Cardiac fibroblast (primary cell): ENCODE measurements around the gene KIFC3.

Source experiments
- DNase-seq, 2 donors: peaks; one replicate each; pipeline versions ENCODE4 v3.0.0 to v3.0.0-alpha.2; 2010; ENCODE audit warnings: low read depth in 2 of 2
- H3K4me3 ChIP-seq, 2 donors: replicated peaks in 1 of 2; 1 replicate in 1 of 2; 2 replicates in 1 of 2; pipeline ENCODE4 v1.5.1; 2011; ENCODE audit warnings: low read depth in 2 of 2, low read length in 2 of 2, mild to moderate bottlenecking in 2 of 2, moderate library complexity in 1 of 2
- TF ChIP-seq, protein P1 (sequence below): IDR thresholded peaks from one replicate; pipeline ENCODE4 v1.5.1; 2011; ENCODE audit warnings: low read depth, mild to moderate bottlenecking, low read length, inconsistent platforms

Gene KIFC3

DNA sequence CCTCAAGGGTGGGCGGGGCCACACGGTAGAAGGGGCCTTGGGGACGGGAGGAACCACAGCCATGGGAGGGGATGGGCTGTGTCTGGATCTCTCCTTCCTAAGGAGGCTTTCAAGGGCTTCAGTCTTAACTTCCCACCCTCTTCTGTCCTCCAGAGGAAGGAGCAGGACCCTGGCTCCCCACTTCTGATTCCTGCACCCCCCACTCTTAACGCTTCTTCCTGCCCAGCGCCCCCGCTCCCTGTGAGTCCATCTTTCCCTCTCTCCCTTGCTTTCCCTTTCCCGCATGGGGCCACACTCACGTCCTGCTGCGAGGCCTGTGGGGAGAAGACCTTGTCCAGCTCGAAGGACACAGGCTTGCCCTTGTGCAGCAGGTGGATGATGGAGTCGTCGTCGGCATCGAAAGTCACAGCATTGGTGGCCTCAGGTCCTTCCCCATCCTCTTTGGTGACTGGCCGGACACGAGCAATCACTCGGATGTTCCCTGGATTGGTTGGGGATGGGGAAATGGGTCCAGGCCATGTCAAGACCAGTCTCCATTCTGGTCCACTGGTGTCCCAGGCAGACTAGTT is 37.0 kb downstream of the KIFC3 start:
- TF ChIP-seq, protein P1, sequence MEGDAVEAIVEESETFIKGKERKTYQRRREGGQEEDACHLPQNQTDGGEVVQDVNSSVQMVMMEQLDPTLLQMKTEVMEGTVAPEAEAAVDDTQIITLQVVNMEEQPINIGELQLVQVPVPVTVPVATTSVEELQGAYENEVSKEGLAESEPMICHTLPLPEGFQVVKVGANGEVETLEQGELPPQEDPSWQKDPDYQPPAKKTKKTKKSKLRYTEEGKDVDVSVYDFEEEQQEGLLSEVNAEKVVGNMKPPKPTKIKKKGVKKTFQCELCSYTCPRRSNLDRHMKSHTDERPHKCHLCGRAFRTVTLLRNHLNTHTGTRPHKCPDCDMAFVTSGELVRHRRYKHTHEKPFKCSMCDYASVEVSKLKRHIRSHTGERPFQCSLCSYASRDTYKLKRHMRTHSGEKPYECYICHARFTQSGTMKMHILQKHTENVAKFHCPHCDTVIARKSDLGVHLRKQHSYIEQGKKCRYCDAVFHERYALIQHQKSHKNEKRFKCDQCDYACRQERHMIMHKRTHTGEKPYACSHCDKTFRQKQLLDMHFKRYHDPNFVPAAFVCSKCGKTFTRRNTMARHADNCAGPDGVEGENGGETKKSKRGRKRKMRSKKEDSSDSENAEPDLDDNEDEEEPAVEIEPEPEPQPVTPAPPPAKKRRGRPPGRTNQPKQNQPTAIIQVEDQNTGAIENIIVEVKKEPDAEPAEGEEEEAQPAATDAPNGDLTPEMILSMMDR = no peak
- DNase-seq = no peak
- no peak overlapping the region for H3K4me3 ChIP-seq

DNA sequence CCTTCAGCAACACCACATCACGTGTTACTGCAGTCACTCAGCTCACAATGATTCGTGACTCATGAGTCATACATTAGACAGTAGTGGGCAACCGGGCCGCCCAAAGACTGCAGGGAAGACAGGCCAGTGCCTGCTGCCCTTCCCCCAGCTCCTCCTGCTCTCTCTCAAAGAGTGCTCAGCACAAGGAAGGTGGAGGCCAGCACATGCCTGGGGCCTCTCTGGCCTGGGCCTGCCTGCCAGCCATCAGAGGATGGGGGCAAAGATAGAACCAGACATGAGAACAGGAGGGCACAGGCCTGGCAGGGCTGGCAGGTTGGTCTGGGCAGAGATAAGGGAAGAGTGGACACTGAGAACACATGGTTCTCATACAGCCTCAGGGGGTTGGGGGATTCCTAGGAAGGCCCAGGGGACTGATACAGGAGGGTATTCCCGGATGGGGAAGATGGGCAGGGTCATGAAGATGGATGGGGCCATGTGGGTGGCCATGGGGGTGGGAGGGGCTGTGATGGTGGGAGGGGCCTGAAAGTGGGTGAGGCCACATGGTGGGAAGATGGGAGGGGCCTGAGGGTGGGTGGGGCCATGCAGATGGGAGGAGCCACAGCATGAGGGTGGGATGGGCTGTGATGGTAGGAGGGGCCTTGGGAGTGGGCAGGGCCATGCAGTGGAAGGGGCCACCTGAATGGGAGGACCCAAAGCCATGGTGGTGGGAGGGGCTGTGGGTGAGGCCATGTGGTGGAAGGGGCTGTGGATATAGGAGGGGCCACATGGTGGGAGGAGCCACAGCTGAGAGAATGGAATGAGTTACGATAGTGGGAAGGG is 37.7 kb downstream of the KIFC3 start:
- DNase-seq = peak; percentile 72 to 88
- no peak overlapping the region for H3K4me3 ChIP-seq
- TF ChIP-seq, protein P1 = no peak

DNA sequence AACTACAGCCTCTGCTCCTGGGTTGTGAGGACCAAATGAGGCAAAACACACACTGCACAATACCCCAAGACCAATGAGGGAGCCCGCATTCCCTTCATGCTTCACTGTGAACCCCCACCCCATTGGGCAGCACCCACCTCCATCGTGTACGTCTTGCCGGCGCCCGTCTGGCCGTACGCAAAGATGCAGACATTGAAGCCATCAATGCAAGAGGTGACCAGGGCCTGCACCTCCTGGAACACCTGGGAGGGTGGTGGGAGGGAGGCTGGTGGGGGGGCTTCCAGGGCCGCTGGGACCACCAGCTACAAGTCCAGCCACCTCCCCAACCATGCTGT is 38.3 kb downstream of the KIFC3 start:
- no peak for DNase-seq
- TF ChIP-seq, protein P1 = no peak
- no peak overlapping the region for H3K4me3 ChIP-seq

DNA sequence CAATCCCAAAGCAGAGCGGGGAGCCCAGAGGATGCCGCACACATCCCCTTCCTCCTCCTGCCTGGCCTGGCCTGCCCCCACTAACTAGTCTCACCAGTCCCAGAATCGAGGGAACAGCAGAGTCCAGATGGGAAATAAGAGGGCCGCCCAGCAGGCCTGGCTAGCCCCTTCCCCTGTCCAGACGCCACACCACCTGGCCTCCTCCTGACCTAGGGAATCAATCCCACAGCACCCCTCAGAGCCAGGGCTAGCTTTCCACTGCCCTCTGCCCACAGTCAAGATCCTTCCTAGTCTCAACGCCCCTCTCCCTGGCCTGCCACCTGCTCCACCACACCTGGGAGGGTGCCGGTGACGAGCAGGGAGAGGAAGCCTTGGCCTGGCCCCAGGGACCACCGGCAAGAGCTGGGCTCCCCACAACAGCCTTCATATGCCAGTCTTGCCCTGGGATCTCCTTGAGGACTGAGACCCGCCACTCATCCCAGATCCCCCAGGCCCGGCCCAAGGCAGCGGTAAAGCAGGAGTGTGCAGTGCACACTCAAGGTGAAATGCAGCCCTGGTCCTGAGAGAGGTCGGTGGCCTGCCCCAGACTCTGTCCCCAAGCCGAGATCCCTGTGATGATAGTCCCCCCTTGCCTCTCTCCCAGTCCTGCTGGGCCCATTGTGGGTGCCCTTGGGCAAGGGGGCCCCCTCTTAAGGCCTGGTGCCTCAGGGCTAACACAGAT is 38.8 kb downstream of the KIFC3 start:
- DNase-seq = no peak
- TF ChIP-seq, protein P1 = no peak
- no peak overlapping the region for H3K4me3 ChIP-seq

DNA sequence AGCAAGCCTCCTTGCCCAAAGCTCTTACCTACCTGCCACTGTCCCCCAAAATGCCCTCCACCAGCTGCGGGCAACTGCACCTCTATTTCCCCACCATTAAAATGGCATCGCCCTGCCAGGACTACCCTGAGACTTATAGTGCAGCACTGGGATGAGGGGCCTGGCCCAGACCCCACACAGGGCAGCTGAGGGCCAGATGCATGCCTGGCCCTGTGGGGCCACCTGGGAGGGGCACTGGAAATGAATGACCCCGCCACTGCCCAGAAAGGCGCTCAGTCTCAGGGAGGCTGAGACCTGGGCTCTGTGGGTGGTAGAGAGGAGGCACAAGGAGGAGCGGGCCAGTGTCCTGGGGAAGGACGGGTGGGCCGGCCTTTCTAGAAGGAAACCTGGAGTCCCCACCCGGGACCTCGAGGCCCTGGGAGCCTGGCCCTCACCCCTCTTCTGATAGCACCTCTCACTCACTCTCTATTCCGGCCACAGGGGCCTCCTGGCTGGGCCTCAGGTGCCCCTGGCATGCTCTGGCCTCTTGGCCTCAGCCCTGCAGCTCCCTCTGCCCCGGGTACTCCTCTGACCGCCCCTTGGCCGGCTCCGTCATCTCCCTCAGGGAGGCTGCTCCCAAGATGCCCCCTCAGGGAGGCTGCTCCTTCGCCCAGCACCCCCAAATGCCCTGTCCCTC is 39.8 kb downstream of the KIFC3 start:
- no peak overlapping the region for H3K4me3 ChIP-seq
- TF ChIP-seq, protein P1 = no peak
- no peak for DNase-seq

DNA sequence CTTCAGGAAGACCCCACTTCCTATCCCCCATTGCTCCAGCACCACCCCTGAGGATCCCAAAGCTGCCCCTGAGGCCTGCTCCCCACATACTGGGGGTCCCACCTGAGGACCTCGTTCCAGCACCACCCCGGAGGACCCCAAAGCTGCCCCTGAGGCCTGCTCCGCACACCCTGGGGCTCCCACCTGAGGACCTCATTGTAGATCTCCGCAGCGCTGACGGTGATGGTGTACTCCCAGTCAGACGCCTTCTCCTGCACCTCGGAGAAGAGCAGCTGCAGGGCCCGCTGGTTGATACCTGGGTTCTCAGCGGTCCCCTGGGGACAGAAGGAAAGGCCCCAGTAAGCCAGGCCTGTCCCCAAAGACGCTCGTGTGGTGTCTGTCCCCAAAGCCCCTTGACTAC is 40.3 kb downstream of the KIFC3 start:
- TF ChIP-seq, protein P1 = no peak

More for the DNA sequence above, 40.3 kb downstream of the KIFC3 start:
- H3K4me3 ChIP-seq = no peak overlapping the region
- no peak for DNase-seq
